DND-41 (cell line): ENCODE results near the gene HSD17B14.
"Not testable (repeated sequence)": the region's sequence is repeated elsewhere in the genome, so short reads cannot be mapped to it uniquely, and the experiment has no call there.

Experiments
- ATAC-seq: fragments of 200-7000 bp; cut with Tn5 transposase; 3 replicates; pipeline ENCODE4 v1.9.1; 2021; ENCODE audit warnings: low read depth; ENCODE audit not compliant: insufficient read depth
- DNase-seq: peaks from one replicate; pipeline ENCODE4 v3.0.0-alpha.2; 2020
- H2AFZ ChIP-seq: 2 replicates; pipeline ENCODE4 v1.6.0; 2012; ENCODE audit warnings: low read depth, low read length
- H3K27ac ChIP-seq: 2 replicates; pipeline ENCODE4 v1.5.1; 2012; ENCODE audit warnings: low read length, inconsistent platforms
- H3K27me3 ChIP-seq: fragments of 200-600 bp; sonication (generic); 2 replicates; pipeline ENCODE4 v1.6.0; 2012; ENCODE audit warnings: low read length, mild to moderate bottlenecking, inconsistent platforms; ENCODE audit not compliant: insufficient read depth, poor library complexity
- H3K36me3 ChIP-seq: 2 replicates; pipeline ENCODE4 v1.5.1; 2012; ENCODE audit warnings: low read length, inconsistent platforms; ENCODE audit not compliant: insufficient read depth
- H3K4me1 ChIP-seq: 2 replicates; pipeline ENCODE4 v1.5.1; 2012; ENCODE audit warnings: mild to moderate bottlenecking, low read length; ENCODE audit not compliant: insufficient read depth
- H3K4me2 ChIP-seq: 2 replicates; pipeline ENCODE4 v1.6.0; 2012; ENCODE audit warnings: mild to moderate bottlenecking, moderate library complexity, low read length, inconsistent platforms; ENCODE audit not compliant: insufficient read depth
- H3K4me3 ChIP-seq, 2 experiments: fragments of 200-600 bp in 1 of 2; shearing (Covaris generic) in 1 of 2; 2 replicates each; pipeline ENCODE4 v1.5.1; 2012 to 2016; ENCODE audit warnings: inconsistent platforms in 2 of 2, low read length in 2 of 2, mild to moderate bottlenecking in 2 of 2, low read depth in 1 of 2, moderate library complexity in 1 of 2
- H3K79me2 ChIP-seq: 2 replicates; pipeline ENCODE4 v1.6.0; 2012; ENCODE audit warnings: low read length, inconsistent platforms; ENCODE audit not compliant: insufficient read depth
- H3K9ac ChIP-seq: 2 replicates; pipeline ENCODE4 v1.6.0; 2012; ENCODE audit warnings: low read depth, mild to moderate bottlenecking, inconsistent platforms, low read length, moderate library complexity
- H3K9me3 ChIP-seq: 2 replicates; pipeline ENCODE4 v1.5.1; 2012; ENCODE audit warnings: low read length, moderate library complexity, mild to moderate bottlenecking, inconsistent platforms; ENCODE audit not compliant: insufficient read depth, severe bottlenecking
- H4K20me1 ChIP-seq: 2 replicates; pipeline ENCODE4 v1.6.0; 2012; ENCODE audit warnings: low read length; ENCODE audit not compliant: insufficient read depth
- EZH2 ChIP-seq: IDR thresholded peaks from 3 replicates; pipeline ENCODE4 v1.6.1; 2012; ENCODE audit warnings: borderline replicate concordance, low read depth, mild to moderate bottlenecking, moderate library complexity, low read length, inconsistent platforms; ENCODE audit not compliant: severe bottlenecking
- TF ChIP-seq, protein P1 (sequence below): IDR thresholded peaks from 2 replicates; pipeline ENCODE4 v1.5.1; 2012; ENCODE audit warnings: borderline replicate concordance, low read length, moderate library complexity, mild to moderate bottlenecking; ENCODE audit not compliant: poor library complexity, severe bottlenecking; ENCODE audit errors: extremely low read depth

The HSD17B14 gene

GRCh38 chr19:48879025-48879637 lies 42.8 kb upstream of the HSD17B14 start:
- Histone ChIP-seq H2AFZ (no peak overlapping the region), H3K36me3 (peaks cover 24% of the 10 kb centered on the region), H3K79me2 (peaks cover 5% of the 10 kb centered on the region), H3K9me3 (no peaks in the 10 kb centered on the region), H3K9ac (no peak overlapping the region), H4K20me1 (peaks cover 3% of the 10 kb centered on the region; the same call in 1 of the 2 replicates), H3K4me2 (no peak overlapping the region), H3K27me3 (no peaks in the 10 kb centered on the region), H3K4me1 (peaks cover 16% of the 10 kb centered on the region), H3K4me3 (no peak overlapping the region), H3K27ac (no peak overlapping the region)
- TF ChIP-seq EZH2 = no peak
- TF ChIP-seq, protein P1, sequence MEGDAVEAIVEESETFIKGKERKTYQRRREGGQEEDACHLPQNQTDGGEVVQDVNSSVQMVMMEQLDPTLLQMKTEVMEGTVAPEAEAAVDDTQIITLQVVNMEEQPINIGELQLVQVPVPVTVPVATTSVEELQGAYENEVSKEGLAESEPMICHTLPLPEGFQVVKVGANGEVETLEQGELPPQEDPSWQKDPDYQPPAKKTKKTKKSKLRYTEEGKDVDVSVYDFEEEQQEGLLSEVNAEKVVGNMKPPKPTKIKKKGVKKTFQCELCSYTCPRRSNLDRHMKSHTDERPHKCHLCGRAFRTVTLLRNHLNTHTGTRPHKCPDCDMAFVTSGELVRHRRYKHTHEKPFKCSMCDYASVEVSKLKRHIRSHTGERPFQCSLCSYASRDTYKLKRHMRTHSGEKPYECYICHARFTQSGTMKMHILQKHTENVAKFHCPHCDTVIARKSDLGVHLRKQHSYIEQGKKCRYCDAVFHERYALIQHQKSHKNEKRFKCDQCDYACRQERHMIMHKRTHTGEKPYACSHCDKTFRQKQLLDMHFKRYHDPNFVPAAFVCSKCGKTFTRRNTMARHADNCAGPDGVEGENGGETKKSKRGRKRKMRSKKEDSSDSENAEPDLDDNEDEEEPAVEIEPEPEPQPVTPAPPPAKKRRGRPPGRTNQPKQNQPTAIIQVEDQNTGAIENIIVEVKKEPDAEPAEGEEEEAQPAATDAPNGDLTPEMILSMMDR = no peak
- DNase-seq = no peak
- no peak for ATAC-seq

- H3K9ac ChIP-seq = no peak overlapping the region
- no peak for TF ChIP-seq EZH2
- TF ChIP-seq, protein P1 = no peak
- no peak overlapping the region for H3K4me3 ChIP-seq
- no peaks in the 10 kb centered on the region for H3K9me3 ChIP-seq
- H3K79me2 ChIP-seq = peaks cover 12% of the 10 kb centered on the region
- peaks cover 23% of the 10 kb centered on the region for H3K4me1 ChIP-seq
- H4K20me1 ChIP-seq = peaks cover 9% of the 10 kb centered on the region; the same call in 1 of the 2 replicates
- peaks cover 32% of the 10 kb centered on the region for H3K36me3 ChIP-seq
- no peak for ATAC-seq
- H2AFZ ChIP-seq = no peak overlapping the region
- no peaks in the 10 kb centered on the region for H3K27me3 ChIP-seq
- DNase-seq = no peak
- H3K4me2 ChIP-seq = no peak overlapping the region
- H3K27ac ChIP-seq = no peak overlapping the region
Measured at GRCh38 chr19:48878196-48879024, 42.1 kb upstream of the HSD17B14 start.

DNA sequence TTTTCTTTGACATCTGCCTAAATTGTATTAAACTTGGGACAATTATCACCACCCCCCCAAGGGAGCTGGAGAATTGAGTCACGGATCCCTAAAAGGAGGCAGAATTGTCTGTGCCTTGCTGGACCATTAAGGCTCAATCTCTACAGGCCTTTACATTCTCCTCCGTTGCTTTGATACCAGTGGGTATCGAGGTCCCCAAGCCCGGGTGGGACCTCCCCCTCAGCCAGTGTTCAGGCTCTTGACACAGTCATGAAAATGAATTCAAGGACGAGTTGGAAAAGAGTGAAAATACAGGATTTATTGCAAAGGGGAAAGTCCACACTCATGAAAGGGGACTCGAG lies 41.5 kb upstream of the HSD17B14 start:
- no peaks in the 10 kb centered on the region for H3K9me3 ChIP-seq
- no peak for DNase-seq
- no peak overlapping the region for H3K9ac ChIP-seq
- no peak for ATAC-seq
- H2AFZ ChIP-seq = no peak overlapping the region
- H3K4me3 ChIP-seq = no peak overlapping the region
- peaks cover 29% of the 10 kb centered on the region for H3K4me1 ChIP-seq
- peaks cover 18% of the 10 kb centered on the region for H3K79me2 ChIP-seq
- H4K20me1 ChIP-seq = peaks cover 12% of the 10 kb centered on the region; the same call in 1 of the 2 replicates
- H3K36me3 ChIP-seq = peaks cover 34% of the 10 kb centered on the region
- no peak overlapping the region for H3K4me2 ChIP-seq
- H3K27ac ChIP-seq = no peak overlapping the region
- no peaks in the 10 kb centered on the region for H3K27me3 ChIP-seq
- TF ChIP-seq, protein P1 = no peak
- no peak for TF ChIP-seq EZH2

GRCh38 chr19:48876043-48876981 lies 40.0 kb upstream of the HSD17B14 start:
- not testable (repeated sequence) for H3K9me3 ChIP-seq, H3K27ac ChIP-seq, H2AFZ ChIP-seq, H3K27me3 ChIP-seq, DNase-seq, H3K4me3 ChIP-seq, ATAC-seq, H3K9ac ChIP-seq
- Histone ChIP-seq H3K36me3 (peaks cover 34% of the 10 kb centered on the region), H3K79me2 (peaks cover 24% of the 10 kb centered on the region), H3K4me2 (peak overlapping the region; percentile 23; the same call in 1 of the 2 replicates), H3K4me1 (peaks cover 36% of the 10 kb centered on the region), H4K20me1 (peaks cover 12% of the 10 kb centered on the region; the same call in 1 of the 2 replicates)
